VCaP (cell line): ENCODE data around the gene PARD3B.

Experiments used
- H3K27ac ChIP-seq: fragments of 450-650 bp; 2 replicates; pipeline ENCODE4 v1.5.1; 2017
- TF ChIP-seq, protein P1 (sequence below): fragments of 450-650 bp; conservative IDR thresholded peaks from 2 replicates; pipeline ENCODE4 v1.5.1; 2017; ENCODE audit warnings: mild to moderate bottlenecking, moderate library complexity

The PARD3B gene

DNA sequence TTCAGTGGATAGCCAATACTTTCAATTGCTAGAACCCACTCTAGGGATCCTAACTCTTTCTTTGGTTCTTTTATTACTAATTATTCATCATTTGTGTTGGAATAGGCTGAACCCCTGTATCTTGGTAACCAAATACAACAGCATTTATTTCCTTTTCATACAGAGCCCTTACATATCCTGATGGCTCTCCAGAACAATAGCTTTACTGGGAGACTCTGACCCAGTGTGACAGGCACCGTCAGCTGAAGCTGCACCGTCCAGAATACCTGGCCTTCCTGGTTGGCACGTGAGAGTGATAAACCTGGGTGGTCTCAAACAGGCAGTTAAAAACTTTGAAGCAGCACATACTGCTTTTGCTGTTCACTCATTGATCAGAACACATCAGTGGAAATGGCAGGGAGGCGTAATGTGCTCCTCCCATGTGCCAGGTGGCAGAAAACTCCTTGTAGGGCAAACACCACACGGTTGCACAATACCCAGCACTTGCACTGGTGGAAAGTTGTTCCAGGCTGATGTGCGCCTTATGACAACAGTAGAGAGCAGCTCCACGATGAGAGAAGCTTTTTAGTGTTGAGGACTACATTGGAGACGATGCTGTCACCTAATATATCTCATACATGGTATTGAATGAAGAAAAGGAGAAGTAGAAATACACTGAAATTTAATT is 456.2 kb downstream of the PARD3B start:
- TF ChIP-seq, protein P1, sequence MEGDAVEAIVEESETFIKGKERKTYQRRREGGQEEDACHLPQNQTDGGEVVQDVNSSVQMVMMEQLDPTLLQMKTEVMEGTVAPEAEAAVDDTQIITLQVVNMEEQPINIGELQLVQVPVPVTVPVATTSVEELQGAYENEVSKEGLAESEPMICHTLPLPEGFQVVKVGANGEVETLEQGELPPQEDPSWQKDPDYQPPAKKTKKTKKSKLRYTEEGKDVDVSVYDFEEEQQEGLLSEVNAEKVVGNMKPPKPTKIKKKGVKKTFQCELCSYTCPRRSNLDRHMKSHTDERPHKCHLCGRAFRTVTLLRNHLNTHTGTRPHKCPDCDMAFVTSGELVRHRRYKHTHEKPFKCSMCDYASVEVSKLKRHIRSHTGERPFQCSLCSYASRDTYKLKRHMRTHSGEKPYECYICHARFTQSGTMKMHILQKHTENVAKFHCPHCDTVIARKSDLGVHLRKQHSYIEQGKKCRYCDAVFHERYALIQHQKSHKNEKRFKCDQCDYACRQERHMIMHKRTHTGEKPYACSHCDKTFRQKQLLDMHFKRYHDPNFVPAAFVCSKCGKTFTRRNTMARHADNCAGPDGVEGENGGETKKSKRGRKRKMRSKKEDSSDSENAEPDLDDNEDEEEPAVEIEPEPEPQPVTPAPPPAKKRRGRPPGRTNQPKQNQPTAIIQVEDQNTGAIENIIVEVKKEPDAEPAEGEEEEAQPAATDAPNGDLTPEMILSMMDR = no peak
- H3K27ac ChIP-seq = no peak overlapping the region

DNA sequence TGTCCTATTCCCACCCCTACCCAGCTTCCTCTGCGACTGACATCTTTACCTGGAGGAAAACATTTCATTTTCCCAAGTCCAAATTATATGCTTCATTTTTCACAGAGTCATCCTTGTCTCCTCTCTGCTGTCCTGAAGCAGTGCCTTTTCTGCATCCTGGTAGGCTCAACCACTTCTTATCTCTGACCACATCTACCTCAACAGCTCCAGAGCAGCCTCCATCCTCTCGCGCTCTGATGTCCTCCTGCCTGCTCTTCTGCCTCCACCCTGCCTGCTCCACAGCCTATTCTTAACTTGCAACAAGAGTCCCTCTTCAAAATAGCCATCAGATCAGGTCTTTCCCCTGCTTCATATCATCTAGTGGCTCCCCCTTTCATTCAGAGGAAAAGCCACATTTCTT is 457.1 kb downstream of the PARD3B start:
- no peak overlapping the region for H3K27ac ChIP-seq
- TF ChIP-seq, protein P1 = no peak

DNA sequence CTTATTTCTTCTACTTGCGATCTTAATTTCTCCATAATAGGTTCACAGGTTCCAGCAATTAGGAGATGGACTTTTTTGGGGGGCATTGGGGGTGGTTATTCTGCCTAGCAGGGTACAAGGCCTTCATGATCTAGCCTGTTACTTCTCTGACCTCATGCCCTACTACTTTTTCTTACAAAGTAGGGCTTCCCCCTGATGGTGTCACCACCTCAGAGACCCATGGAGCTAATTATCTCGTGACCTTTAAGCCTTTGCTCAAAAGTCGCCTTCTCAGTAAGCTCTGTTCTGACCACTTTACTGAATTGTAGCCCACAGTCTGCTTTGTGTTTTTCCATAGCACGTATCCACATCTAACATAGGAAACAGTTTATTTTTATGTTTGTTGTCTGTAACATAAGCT is 458.0 kb downstream of the PARD3B start:
- TF ChIP-seq, protein P1 = no peak
- H3K27ac ChIP-seq = no peak overlapping the region

DNA sequence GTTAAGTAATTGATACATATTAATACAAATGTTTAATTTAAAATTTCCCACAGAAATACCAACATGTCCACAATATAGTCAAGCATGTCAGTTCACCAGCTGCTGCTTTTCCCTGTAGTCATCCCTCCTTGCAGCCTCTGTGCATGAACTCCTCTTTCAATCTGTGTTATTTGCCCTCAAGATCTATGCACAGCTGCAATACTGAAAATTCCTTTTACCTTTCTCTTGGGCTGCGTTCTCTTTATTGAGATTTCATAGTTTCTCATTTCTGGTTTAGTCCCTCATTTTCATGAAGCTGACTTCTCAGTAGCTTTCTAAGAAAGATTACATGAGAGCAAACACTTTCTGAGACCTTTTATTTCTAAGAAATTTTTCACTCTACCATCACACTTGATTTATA is 464.9 kb downstream of the PARD3B start:
- TF ChIP-seq, protein P1 = no peak
- no peak overlapping the region for H3K27ac ChIP-seq

DNA sequence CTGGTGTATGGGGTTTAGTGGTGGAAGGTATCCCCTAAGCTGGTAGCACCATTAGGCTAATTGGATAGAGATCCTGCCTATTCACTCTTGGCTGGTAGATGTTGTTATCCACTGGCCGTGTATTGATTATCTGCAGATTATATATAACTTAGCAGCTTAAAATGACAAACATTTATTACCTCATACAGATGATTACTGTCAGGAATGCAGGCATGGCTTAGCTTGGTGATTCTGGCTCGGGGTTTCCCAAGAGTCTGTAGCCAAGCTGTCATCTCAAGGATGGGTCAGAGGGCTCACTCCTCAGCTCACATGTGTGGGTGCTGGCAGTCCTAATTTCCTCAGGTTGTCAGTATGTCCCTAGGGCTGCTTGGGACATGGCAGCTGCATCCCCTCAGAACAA is 465.8 kb downstream of the PARD3B start:
- TF ChIP-seq, protein P1 = no peak
- H3K27ac ChIP-seq = no peak overlapping the region

DNA sequence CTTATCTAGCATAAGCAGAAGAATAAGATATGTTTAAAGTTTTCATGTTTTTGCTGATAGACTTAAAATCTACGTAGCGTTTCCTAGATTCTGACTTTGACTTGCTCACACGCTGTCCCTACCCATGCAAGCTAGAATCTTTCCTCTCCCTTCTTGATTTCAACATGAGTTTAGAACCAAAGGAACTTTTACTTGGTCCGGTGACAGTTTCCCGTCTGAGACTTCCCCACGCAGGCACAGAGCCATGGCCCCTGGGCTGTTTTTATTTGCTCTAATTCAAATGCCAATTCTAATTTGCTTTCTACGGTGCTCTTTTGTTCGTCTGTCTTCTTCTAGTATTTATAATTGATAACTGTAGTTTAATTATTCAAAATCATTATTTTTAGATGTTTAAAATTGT is 467.7 kb downstream of the PARD3B start:
- TF ChIP-seq, protein P1 = no peak
- no peak overlapping the region for H3K27ac ChIP-seq

DNA sequence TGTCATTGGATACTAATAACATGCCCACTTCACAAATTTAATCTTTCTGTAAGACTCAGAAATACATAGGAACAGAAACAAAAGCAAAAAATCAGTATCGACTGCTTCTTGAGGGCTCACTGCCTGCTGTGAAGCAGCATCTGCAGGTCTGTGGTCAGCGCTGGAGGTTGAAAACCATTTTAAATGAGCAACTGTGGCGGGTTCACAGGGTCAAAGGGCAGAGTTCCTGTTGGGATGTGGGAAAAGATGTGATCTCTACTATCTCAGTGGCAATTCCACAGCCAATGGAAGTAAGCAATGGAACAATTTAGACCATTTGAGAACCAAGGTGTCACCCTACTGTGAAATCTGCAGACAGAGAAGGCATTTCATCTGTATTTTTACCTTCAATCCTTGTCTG is 468.3 kb downstream of the PARD3B start:
- H3K27ac ChIP-seq = no peak overlapping the region
- TF ChIP-seq, protein P1 = no peak
